ENCODE data around the gene AEBP2.
"Not testable (repeated sequence)": the region's sequence is repeated elsewhere in the genome, so short reads cannot be mapped to it uniquely, and the experiment has no call there.

Gene AEBP2

GRCh38 chr12:19456176-19456575 lies 16.9 kb downstream of the AEBP2 start:
- DNase-seq = no peak

DNA sequence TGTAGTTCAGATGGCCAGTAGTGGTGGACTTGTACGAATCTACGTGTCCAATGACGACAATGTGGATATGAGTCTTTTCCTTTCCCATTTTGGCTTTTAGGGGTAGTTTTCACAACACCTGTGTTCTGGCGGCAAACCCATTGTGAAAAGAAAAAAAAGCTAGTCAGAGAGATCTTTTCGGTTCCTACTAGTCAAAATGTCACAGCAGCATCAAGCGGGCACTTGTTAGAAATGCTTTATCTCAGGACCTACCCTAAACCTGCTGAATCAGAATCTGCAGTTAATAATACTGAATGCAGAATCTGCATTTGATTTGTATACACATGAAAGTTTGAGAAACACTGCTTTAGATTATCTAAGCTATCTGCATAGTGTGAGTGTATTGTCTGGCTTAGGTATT lies 18.3 kb downstream of the AEBP2 start:
- no peak for DNase-seq

- DNase-seq = no peak
Measured at GRCh38 chr12:19458733-19459132, 19.4 kb downstream of the AEBP2 start.

GRCh38 chr12:19461999-19462398 lies 22.7 kb downstream of the AEBP2 start:
- DNase-seq = no peak

- no peak for DNase-seq
Measured at GRCh38 chr12:19462406-19462805, 23.1 kb downstream of the AEBP2 start.

DNA sequence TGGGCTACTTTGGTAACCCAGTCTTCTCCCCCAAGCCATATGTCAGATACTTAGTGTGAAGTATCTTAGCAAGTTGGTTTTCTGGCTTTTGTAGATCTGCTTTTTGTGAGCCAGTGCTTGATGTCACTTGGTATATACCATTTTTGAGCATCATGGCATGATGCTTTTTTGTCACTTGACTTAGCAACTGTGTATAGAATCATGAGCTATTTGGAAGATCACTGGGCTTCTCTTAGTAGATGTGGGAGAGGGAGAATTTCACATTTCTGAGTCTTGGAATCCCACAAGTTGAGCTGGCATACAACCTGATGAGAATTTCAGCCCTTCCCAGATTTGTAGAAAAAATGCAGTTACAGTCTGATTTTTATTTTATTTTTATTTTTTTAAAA lies 24.9 kb downstream of the AEBP2 start:
- DNase-seq = no peak

GRCh38 chr12:19465711-19466110 lies 26.4 kb downstream of the AEBP2 start:
- DNase-seq = no peak

- no peak for DNase-seq
Measured at GRCh38 chr12:19474147-19474546, 34.9 kb downstream of the AEBP2 start.

DNA sequence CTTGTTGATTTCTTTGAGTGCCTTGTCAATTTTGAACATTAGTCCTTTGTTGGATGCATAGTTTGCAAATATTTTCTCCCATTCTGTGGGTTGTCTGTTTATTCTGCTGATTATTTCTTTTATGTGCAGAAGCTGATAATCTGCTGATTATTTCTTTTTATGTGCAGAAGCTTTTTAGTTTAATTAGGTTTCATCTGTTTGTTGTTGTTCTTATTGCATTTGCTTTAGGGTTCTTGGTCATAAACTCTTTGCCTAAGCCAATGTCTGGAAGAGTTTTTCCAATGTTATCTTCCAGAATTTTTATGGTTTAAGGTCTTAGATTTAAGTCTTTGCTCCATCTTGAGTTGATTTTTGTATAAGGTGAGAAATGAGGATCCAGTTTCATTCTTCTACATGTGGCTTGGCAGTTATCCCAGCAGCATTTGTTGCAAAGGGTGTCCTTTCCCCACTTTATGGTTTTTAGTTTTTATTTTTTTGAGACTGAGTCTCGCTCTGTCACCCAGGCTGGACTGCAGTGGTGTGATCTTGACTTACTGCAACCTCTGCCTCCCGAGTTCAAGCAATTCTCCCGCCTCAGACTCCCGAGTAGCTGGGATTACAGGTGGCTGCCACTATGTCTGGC lies 36.7 kb downstream of the AEBP2 start:
- not testable (repeated sequence) for DNase-seq

DNA sequence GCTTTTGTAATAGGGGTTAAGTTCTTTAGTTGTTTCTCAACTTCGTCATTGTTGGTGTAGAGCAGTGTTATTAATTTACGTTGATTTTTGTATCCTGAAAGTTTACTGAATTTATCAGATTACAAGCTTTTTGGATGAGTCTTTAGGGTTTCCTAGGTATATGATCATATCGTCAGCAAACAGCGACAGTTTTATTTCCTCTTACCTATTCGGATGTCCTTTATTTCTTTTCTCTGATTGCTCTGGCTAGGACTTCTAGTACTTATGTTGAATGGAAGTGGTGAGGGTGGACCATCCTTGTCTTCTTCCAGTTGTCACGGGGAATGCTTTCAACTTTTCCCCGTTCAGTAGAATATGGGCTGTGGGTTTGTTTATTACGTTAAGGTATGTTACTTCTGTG lies 37.8 kb downstream of the AEBP2 start:
- no peak for DNase-seq

DNA sequence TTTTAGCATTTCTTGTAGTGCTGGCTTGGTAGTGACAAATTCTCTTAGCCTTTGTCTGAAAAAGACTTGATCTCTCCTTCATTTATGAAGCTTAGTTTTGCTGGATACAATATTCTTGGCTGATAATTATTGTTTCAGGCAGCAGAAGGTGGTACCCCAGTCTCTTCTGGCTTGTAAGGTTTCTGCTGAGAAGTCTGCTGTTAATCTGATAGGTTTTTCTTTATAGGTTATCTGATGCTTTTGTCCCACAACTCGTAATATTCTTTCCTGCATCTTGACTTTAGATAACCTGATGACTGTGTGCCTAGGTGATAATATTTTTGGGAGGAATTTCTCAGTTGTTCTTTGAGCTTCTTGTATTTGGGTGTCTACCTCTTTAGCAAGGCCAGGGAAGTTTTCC lies 41.2 kb downstream of the AEBP2 start:
- no peak for DNase-seq

DNA sequence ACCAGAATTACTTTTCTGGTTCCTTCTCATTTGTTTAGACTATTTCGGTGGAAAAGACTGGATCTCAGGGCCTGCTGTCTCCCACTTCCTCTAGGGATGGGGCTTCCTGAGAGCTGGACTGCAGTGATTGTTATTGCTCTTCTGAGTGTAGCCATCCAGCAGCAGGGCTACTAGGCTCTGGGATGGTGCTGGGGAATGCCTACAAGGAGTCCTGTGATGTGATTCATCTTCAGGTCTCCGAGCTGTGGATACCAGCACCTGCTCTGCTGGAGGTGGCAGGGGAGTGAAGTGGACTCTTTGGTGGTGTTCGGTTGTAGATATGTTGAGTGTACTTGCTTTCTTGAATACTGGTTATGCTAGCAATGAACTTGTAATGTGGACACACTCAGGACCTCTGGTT lies 42.7 kb downstream of the AEBP2 start:
- no peak for DNase-seq

DNA sequence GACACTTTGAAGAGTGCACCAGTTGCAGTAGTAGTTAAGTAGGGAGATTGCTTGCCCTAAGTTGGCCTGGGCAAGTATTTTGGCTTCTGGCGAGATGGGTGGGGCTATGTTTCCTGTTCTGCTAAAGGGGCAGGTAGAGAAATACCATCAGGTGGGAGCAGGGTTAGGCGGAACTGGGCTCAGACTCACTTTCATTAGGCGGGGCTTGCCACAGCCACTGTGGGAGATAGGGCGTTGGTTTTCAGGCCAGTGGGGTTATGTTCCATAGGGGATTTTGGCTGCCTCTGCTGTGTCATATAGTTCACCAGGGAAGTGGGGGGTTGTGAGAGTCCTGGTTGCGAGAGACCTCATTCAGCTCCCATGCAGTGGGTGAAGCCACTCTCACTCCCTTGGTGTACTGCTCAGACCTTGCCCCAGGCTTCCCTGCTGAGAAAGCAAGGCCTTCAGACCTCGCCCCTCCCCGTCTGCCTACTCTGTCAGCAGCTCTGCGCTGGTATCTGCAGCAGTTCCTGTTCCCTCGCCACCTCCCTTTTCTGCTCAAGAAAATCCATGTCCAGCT lies 43.3 kb downstream of the AEBP2 start:
- DNase-seq = no peak

DNA sequence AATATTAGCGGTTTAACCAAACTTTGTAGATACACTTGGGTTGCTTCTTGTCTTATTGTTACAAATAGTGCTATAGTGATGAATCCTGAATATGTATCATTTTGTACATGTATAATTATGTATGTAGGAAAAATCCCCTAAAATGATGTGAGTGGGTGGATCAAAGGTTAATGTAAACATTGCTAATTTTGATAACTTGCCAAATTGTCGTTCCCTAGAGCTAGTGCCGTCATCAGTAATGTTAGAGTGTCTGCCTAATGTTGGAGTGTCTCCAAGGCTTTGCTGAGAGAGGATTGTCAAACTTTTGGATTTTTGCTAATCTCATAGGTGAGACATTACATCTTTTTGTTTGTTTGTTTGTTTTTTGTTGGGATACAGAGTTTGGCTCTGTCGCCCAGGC lies 44.4 kb downstream of the AEBP2 start:
- no peak for DNase-seq

DNA sequence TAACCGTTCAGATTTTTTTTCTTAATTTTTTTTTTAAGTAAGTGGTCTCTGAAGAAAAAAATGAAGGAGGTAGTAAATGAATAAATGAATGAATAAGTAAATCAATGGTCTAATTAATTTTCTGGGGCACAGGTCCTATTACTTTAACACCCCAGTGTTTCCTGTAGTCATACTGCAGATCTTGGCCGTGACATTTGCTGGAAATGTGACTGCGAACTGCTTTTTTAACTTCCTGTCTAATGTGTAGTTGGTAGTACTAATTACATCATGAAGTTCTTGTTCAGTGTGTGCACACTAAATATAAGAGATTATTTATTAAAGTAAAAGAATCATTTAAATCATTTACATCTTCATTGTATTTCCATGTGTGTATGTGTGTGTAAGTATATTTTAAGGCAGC lies 45.4 kb downstream of the AEBP2 start:
- DNase-seq = no peak

DNA sequence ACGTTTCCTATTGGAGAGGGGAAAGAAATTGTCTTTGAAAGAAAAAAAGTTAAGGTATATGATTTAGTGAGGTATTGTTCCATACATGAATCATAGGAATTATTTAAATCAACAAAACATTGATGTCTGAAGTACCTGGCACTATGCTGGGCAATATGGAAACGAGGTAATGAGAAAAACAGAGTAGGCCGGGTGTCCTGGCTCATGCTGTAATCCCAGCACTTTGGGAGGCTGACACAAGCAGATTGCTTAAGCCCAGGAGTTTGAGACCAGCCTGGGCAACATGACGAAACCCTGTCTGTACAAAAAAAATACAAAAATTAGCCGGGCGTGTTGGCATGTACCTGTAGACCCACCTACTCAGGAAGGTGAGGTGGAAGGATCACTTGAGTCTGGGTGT lies 45.9 kb downstream of the AEBP2 start:
- no peak for DNase-seq

DNA sequence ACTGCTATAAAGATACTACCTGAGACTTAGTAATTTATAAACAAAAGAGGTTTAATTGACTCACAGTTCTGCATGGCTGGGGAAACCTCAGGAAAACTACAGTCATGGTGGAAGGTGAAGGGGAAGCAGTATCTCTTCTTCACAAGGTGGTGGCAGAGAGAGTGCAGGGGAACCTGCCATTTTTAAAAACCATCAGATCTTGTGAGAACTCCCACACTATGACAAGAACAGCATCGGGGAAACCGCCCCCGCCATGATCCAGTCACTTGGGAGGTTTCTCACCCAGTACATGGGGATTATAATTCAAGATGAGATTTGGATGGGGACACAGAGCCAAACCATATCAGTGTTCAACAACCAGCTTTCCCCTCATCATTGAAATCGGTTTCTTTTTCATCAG lies 49.9 kb downstream of the AEBP2 start:
- DNase-seq = no peak

GRCh38 chr12:19490908-19491307 lies 51.6 kb downstream of the AEBP2 start:
- DNase-seq = no peak

DNA sequence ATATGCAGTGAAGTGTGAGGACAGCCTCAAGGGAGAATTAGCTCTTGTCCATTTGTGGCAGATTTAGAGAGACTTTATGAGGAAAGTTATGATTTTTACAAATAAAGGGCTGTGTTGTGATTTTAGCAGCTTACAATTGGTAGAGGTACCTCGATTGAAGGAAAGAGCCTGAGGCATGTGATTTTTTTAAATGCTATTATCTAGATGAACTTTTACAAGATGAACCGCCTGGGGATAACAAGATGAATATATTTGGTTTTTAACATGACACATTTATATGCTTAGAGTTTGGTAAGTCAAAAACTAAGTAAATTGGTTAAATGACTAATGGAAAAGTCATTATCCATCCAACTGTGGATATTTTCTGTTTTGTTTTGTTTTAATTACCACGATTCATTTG lies 52.6 kb downstream of the AEBP2 start:
- no peak for DNase-seq

GRCh38 chr12:19496219-19496878 lies 57.1 kb downstream of the AEBP2 start:
- DNase-seq = no peak

DNA sequence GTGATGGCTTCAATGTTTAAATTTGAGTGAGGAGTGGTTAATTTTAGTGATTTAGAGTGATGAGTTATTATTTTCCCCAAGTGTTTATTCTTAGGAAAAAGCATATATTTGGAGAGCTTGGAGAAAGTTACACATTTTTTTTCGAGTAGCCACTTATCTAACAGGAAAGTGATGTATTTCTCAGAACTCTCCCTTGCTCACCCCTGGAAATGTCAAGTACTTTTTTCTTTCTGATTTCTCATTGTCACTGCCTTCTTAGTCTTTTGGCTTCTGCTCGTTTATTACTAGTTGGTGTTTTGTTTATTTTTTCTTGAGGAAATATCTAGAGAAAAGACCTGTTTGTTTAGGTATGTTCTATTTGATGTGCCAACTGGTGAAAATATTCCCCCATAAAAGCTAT lies 58.8 kb downstream of the AEBP2 start:
- DNase-seq = no peak

DNA sequence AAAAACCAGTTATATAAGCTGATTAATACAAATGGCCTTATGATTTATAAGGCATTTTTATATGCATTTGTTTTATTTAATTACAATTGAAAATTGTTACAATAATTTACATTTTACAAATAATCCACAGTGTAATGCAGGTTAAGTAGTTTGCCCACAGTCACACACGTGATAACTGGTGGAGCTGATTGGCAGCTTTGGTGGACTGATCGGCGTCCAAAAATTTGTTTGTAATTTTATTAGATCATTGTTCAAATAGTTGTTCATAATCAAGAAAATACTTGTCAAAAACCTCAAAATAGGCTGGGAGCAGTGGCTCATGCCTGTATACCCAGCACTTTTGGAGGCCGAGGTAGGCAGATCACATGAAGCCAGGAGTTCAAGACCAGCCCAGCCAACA lies 59.7 kb downstream of the AEBP2 start:
- DNase-seq = no peak

DNA sequence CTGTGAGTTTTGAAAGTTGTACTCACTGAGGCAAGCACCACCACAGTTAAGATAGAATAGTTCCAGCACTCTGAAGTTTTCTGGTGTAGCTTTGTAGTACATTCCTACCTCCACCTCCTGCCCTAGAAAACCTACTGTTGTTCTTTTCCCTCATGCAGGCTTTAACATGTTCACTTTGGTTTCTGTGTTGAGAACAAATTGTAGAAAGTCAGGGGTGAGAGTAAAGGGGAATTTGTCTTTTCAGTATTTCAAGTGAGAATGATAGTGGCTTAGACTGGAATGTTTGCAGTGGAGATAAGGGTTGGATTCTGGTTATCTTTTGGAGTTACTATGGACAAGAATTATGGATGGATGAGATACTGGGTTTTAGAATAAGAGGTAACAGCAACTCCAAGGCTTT lies 67.2 kb downstream of the AEBP2 start:
- no peak for DNase-seq

DNA sequence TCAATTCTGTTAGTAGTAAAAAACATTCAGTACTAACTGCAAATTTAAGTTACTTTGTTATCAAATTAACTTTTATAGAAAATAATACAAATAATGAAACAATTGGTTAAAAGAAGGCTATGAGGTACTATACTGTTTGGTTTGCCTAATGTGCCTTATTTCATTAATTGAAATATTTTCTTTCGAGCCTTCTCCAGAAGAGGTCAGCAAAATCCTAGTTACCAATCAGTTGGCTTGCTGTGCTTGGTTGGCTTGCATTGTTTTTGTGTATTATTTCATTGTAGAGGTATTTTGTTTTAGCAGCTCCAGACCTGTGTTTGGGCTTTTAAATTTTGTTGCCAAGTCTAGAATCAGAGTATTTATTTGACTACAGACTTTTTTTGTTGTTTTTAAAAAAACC lies 68.5 kb downstream of the AEBP2 start:
- DNase-seq = no peak

DNA sequence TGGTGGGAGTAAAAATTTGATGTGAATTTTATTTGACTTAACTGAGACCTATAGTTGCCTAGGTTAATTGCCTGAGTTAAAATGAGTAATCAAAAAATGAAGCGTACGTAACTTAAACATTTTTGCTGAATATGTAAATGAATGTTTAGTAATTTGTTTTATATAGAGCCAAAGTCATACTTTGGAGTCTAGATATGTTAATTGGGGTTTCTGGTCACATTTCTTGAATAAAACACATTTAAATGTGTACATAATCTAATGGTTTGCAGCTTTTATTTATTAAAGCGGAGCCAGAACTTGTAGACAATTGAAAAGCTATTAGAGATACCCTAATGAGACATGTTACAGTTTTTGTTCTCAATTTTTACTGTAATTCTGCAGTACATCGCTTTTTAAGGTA lies 71.2 kb downstream of the AEBP2 start:
- DNase-seq = no peak
